Activated naive CD4-positive, alpha-beta T cell treated with anti-CD3 and anti-CD28 coated beads, Interleukin-2, amount 10 ng/mL, durations not matched to agents 5 hours and 36 hours (primary cell): Measurements from ENCODE around the gene RUVBL1. TPM values are rescaled to one million over a fixed set of nuclear protein-coding genes. Genes with fewer than 3 reads are reported as not detected.

Source experiments
- total RNA-seq, 2 experiments: library from RNA; stranded (reverse); gene quantifications; one replicate each; pipeline ENCODE4 v1.2.3, GENCODE V29; 2021

Gene RUVBL1
- total RNA-seq, result 10 to 100 TPM; 45.3 to 47.7 TPM

GRCh38 chr3:128123538-128124368 lies at the start of gene RUVBL1:
Gene RUVBL1 (minus strand): TSS chr3:128123812. CDS start chr3:128123724, 88 bp downstream.

DNA sequence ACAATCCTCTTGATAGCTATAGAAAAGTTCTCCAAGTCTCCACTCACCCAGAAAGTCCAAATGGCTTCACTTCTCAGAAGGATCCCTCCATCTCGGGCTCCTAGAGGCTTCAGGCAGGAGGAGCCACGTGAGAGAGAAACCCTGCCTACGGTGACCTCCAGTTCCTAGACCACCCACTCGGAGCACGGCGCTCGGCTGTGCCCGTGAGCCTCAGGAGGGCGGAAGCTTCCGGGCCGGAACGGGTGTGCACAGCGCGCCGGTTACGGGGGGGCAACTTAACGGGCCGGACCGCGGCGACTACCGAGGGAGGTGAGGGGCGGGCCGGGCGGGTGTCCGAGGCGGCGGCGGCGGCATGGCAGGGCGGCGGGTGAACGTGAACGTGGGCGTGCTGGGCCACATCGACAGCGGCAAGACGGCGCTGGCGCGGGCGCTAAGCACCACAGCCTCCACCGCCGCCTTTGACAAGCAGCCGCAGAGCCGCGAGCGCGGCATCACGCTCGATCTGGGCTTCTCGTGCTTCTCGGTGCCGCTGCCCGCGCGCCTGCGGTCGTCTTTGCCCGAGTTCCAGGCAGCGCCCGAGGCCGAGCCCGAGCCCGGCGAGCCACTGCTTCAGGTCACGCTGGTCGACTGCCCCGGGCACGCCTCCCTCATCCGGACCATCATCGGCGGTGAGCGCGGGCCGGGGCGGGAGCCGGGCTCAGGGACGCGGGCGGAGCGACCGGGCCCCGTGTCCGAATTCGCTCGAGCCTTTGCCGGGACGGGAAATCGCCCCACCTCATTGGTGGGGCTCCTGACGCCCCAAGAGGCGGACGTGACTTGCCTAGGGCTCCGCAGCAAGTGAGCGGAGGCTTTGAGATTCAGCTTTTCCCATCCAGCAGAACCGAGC lies 29.8 kb upstream of the RUVBL1 start, which contains the start of gene EEFSEC:
EEFSEC (plus strand) TSS at position 326 of the 886 bp plus-strand sequence; CDS start at position 353, 27 bp downstream.

DNA sequence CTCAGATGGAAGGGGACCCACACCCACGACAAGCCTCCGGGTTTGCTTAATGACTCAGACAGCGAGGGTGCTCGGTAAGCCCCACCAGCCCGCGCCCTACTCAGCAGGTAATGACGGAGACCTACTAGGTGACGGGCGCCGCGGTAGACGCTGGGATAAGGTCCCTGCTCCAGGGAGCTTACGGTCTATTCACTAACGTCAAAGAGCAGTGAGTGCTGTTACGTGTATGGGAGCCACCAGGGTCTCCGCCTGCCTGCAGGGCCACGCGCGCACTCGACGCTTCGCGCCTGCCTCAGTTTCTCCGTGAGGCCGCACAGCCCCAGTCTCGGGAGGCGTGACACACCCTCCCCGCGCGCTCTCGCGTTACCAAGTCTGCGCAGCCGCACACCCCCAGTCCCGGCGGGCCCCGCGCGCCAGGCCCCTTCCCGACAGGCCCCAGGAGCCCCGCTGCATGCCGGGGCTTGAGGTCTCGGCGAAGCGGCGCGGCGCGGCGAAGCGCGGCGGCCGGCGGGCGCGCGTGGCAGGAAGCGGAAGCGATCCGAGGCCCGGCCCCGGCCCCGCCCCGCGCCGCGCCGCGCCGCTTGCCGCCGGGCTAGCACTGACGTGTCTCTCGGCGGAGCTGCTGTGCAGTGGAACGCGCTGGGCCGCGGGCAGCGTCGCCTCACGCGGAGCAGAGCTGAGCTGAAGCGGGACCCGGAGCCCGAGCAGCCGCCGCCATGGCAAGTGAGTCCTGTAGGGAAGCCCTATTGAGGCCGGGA lies 71.6 kb downstream of the RUVBL1 start, which contains the start of gene SEC61A1:
SEC61A1 (plus strand) TSS at position 601 of the 758 bp plus-strand sequence; CDS start at position 717, 116 bp downstream.

Other genes starting within 250 kb of the RUVBL1 start
- gene KBTBD12, start 208.6 kb downstream of the RUVBL1 start, total RNA-seq, result not detected
- gene SEC61A1, start 71.4 kb downstream of the RUVBL1 start, total RNA-seq, result 100 to 1,000 TPM; 159 to 168 TPM
- gene EEFSEC, start 29.7 kb upstream of the RUVBL1 start, total RNA-seq, result 10 to 100 TPM; 15.6 to 17.5 TPM